GM20000 (cell line): ENCODE results near the gene CD177.
"Not testable (repeated sequence)": the region's sequence is repeated elsewhere in the genome, so short reads cannot be mapped to it uniquely, and the experiment has no call there.

ENCODE experiments used
- DNase-seq: peaks from one replicate; pipeline ENCODE4 v3.0.0; 2012; ENCODE audit warnings: low spot score
- TF ChIP-seq, protein P1 (sequence below): IDR thresholded peaks from 2 replicates; pipeline ENCODE4 v1.5.1; 2012; ENCODE audit warnings: mild to moderate bottlenecking, control low read depth; ENCODE audit errors: extremely low read depth, missing control alignments

Gene CD177

DNA sequence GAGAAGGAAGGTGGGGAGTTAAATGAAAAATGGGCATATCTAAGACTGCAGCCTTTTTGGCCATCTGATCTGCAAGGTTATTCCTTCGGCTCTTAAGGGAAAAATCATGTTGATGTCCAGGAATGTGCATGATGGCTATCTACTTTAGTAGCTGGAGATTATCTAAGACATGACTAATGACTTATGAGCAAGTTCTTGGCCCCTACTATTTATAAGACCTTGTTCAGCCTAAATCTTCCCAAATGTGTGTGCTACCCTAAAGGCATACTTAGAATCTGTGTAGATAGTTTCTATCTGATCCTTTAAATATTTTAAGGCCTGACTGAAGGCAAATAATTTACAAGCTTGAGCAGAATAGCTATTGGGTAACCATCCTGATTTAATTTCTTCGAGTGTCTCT, 41.8 kb upstream of the CD177 start:
- no peak for DNase-seq
- TF ChIP-seq, protein P1, sequence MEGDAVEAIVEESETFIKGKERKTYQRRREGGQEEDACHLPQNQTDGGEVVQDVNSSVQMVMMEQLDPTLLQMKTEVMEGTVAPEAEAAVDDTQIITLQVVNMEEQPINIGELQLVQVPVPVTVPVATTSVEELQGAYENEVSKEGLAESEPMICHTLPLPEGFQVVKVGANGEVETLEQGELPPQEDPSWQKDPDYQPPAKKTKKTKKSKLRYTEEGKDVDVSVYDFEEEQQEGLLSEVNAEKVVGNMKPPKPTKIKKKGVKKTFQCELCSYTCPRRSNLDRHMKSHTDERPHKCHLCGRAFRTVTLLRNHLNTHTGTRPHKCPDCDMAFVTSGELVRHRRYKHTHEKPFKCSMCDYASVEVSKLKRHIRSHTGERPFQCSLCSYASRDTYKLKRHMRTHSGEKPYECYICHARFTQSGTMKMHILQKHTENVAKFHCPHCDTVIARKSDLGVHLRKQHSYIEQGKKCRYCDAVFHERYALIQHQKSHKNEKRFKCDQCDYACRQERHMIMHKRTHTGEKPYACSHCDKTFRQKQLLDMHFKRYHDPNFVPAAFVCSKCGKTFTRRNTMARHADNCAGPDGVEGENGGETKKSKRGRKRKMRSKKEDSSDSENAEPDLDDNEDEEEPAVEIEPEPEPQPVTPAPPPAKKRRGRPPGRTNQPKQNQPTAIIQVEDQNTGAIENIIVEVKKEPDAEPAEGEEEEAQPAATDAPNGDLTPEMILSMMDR: no peak

DNA sequence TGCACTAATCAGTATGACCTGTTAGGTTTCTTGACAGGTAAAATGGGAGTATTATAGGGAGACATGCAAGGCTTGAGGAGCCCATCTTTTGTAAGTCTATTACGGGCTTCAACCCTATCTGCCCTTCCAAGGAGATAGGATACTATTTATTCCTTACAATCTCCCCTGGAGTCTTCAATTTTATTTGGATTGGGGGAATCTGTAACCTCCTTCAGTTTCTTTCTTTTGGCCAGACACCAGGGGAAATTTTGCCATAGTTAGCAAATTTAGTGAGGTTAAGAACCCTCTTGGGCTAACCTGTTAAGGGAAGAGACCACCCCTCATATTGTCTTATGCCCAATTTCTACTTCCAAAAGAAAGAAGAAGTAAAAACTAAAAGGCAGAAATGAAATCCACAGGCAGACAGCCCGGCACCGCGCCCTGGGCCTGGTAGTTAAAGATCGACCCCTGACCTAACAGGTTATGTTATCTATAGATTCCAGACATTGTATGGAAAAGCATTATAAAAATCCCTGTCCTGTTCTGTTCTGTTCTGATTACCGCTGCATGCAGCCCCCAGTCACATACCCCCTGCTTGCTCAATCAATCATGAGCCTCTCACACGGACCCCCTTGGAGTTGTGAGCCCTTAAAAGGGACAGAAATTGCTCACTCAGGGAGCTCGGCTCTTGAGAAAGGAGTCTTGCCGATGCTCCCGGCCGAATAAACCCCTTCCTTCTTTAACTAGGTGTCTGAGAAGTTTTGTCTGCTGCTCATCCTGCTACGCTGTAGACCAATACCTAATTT, 39.6 kb upstream of the CD177 start:
- no peak for DNase-seq
- TF ChIP-seq, protein P1: no peak

DNA sequence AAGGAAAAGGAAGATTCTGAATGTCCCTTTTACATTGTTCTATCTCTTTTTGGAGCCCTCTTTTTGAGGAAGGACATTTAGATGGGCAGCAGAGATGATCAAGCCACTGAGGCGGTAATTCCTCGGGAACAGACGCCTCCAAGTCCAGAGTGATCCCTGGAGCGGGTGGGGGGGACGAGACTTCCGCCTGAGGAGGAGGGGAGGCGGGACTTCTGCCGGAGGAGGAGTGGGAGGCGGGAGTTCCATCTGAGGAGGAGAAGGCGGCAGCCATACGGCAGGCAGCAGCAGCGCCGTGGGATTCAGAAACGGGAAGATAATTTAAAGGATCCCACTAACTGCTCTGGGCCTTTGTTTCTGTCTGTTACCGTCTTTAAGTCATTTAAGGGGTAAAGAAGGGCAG, 37.6 kb upstream of the CD177 start:
- no peak for DNase-seq
- TF ChIP-seq, protein P1: no peak

DNA sequence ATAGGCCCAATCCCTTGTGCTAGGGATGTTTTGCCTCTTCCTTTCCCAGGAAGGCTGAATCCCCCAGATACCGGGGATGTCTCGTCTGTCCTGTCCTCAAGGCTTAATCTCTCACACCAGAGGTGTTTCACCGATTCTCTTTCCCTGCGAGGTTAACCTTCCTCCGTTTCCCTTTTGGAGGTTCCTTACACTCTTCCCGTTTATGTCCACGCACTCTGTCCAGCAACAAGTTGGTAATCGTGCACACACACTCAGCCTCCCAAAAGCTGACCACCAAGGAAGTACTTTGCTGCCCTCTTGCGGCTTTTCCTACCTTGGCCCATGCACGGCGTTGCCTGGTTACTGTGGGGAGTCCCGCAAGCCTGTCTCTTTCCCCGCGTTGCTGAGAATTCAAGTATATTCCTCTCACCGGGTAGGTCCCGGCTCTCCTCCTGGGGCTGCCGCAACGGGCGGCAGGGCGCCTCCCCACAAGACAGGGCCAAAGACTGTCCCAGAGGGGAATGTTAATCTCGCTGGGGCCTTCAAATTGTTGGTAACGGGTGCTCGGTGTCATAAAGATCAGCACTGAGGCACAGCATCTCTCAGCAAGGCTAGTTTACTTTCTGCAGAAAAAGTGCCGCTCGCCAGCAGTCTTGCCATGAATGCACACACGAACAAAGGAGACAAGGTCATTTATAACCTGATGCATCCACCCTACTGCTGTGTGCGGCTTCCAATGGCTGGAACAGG, 36.7 kb upstream of the CD177 start:
- DNase-seq: no peak
- TF ChIP-seq, protein P1: no peak

DNA sequence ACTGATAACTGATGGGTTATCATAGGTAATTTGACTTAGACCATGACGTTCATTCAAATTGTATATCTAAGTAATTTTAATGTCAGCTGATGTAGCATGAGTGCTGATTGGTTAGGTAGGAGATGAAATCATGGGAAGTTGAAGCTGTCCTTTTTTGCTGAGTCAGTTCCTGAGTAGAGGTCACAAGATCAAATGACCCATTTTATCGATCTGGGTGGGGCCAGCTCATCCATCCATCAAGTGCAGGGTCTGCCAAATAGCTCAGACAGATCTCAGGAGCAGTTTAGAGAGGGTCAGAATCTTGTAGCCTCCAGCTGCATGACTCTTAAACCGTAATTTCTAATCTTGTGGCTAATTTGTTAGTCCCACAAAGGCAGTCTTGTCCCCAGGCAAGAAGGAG, 35.3 kb upstream of the CD177 start:
- DNase-seq: no peak
- TF ChIP-seq, protein P1: no peak

DNA sequence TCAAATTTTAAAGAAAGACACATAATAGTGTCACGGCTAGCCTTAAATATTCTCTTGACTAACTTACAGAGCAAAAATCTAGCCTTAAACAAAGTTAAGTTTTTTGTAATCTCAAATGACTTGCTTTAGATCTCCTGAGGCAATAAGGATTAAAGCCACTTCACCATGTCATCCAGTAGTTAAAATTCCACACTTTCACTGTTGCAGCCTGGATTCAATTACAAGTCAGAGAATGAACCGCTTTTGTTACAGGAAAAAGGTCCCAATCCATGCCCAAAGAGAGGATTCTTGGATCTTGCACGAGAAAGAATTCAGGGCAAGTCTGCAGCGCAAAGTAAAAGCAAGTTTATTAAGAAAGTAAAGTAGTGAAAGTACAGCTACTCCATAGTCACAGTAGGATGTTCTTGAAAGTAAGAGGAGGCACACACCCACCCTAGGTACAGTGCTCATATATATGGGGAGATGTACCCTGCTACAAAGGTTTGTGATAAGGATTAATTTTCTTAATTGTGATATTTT, 34.6 kb upstream of the CD177 start:
- TF ChIP-seq, protein P1: no peak
- DNase-seq: no peak

DNA sequence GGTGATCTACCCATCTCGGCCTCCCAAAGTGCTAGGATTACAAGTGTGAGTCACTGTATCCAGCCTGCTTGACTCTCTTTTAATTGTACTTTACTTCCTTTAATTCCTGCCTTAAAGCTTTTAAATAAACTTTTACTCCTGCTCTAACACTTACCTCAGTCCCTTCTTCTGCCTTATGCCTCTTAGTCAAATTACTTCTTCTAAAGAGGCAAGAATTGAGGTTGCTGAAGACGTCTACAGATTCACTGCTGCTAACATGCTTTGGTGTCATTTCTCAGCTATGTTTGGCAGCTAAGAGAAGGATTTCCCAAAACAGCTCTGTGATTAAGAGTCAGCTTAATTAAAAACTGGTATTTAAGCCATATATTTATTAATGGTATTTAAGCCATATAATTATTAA, 32.9 kb upstream of the CD177 start:
- TF ChIP-seq, protein P1: no peak
- DNase-seq: no peak

DNA sequence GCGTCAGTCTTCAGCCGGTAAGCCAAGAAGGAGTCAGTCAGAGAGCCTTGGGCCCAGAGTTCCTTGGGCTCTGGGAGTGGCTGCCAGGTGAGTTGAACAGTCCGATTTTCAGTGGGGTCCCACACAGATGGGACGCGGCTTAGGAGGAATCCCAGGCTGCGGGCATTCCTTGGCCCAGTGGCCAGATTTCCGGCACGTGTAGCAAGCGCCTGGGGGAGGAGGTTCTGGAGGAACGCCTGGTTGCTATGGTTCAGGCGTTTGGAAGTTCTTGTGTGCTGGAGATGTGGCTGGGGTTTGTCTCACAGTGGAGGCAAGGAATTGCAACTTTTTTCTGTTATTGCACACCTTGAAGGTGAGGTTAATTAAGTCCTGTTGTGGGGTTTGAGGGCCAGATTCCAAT, 26.7 kb upstream of the CD177 start:
- DNase-seq: not testable (repeated sequence)

DNA sequence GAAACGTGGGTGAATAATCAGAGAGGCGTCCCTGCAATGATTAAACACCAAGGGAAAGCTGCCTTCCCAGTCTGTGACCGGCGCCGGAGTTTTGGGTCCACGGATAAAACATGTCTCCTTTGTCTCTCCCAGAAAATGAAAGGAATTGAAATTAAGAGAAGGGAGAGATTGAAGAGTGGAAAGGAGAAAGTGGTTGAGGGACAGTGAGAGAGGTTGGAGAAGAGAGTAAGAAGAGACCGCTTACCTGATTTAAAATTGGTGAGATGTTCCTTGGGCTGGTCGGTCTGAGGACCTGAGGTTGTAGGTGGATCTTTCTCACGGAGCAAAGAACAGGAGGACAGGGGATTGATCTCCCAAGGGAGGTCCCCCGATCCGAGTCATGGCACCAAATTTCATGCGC, 24.9 kb upstream of the CD177 start:
- not testable (repeated sequence) for DNase-seq

DNA sequence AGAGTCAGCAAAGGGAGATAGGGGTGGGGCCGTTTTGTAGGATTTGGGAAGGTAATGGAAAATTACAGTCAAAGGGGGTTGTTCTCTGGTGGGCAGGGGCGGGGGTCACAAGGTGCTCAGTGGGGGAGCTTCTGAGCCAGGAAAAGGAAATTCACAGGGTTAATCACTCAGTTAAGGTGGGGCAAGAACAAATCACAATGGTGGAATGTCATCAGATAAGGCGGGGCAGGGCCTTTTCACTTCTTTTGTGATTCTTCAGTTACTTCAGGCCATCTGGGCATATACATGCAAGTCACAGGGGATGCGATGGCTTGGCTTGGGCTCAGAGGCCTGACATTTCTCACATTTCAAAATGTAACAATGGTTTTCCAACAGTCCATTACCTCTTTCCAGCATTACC, 24.4 kb upstream of the CD177 start:
- DNase-seq: not testable (repeated sequence)
